Neural crest cell (in vitro differentiated cells): ENCODE measurements around the gene SARDH. TPM values are rescaled to one million over a fixed set of nuclear protein-coding genes. Genes with fewer than 3 reads are reported as not detected.

Experiments
- DNase-seq: peaks from one replicate; pipeline ENCODE4 v3.0.0; 2021; ENCODE audit warnings: low read depth, mixed read lengths, low spot score
- H3K27ac Mint-ChIP-seq: one replicate; pipeline ENCODE4 v1.8.0; 2021; ENCODE audit warnings: mild to moderate bottlenecking, mixed read lengths; ENCODE audit not compliant: unreplicated experiment
- H3K27me3 Mint-ChIP-seq: 2 replicates; pipeline ENCODE4 v1.8.0; 2021; ENCODE audit warnings: low read depth, mild to moderate bottlenecking, mixed read lengths
- H3K36me3 Mint-ChIP-seq: 2 replicates; pipeline ENCODE4 v1.8.0; 2021; ENCODE audit warnings: low read depth, mild to moderate bottlenecking, mixed read lengths
- H3K4me1 Mint-ChIP-seq: 2 replicates; pipeline ENCODE4 v1.8.0; 2021; ENCODE audit warnings: mixed read lengths
- H3K4me3 Mint-ChIP-seq: one replicate; pipeline ENCODE4 v1.8.0; 2021; ENCODE audit warnings: mild to moderate bottlenecking, mixed read lengths
- H3K9me3 Mint-ChIP-seq: 2 replicates; pipeline ENCODE4 v1.8.0; 2021; ENCODE audit warnings: mixed read lengths
- CTCF ChIP-seq: fragments of 200-600 bp; sonication (generic); conservative IDR thresholded peaks from 2 replicates; pipeline ENCODE4 v1.5.0; 2021; ENCODE audit warnings: antibody characterized with exemption, mild to moderate bottlenecking
- total RNA-seq: library from RNA; stranded (reverse); gene quantifications from 2 replicates; pipeline ENCODE4 v1.2.1, GENCODE V29; 2021

SARDH gene
- total RNA-seq, 1 donor from 2014 or later, result 4.5 TPM

GRCh38 chr9:133705576-133705975 is 32.6 kb downstream of the SARDH start:
- Mint-ChIP-seq H3K27me3 (no peaks in the 10 kb centered on the region), H3K9me3 (no peaks in the 10 kb centered on the region), H3K36me3 (no peaks in the 10 kb centered on the region), H3K4me1 (no peaks in the 10 kb centered on the region), H3K27ac (no peak overlapping the region), H3K4me3 (no peak overlapping the region)
- DNase-seq, result no peak
- TF ChIP-seq CTCF, result no peak

- TF ChIP-seq CTCF, result no peak
- DNase-seq, result no peak
- H3K27ac Mint-ChIP-seq, result no peak overlapping the region
Measured at GRCh38 chr9:133704711-133705181, 33.4 kb downstream of the SARDH start.

GRCh38 chr9:133703591-133704399 is 34.4 kb downstream of the SARDH start:
- no peak overlapping the region for H3K4me3 Mint-ChIP-seq
- DNase-seq, result no peak
- H3K36me3 Mint-ChIP-seq, result no peaks in the 10 kb centered on the region
- H3K9me3 Mint-ChIP-seq, result no peaks in the 10 kb centered on the region
- TF ChIP-seq CTCF, result no peak
- no peaks in the 10 kb centered on the region for H3K4me1 Mint-ChIP-seq
- no peaks in the 10 kb centered on the region for H3K27me3 Mint-ChIP-seq
- H3K27ac Mint-ChIP-seq, result no peak overlapping the region

More at GRCh38 chr9:133704711-133705181, 33.4 kb downstream of the SARDH start:
- Mint-ChIP-seq H3K36me3 (no peaks in the 10 kb centered on the region), H3K27me3 (no peaks in the 10 kb centered on the region), H3K9me3 (no peaks in the 10 kb centered on the region), H3K4me1 (no peaks in the 10 kb centered on the region), H3K4me3 (no peak overlapping the region)

- no peak for DNase-seq
- no peak overlapping the region for H3K27ac Mint-ChIP-seq
- no peak for TF ChIP-seq CTCF
- no peaks in the 10 kb centered on the region for H3K9me3 Mint-ChIP-seq
- H3K4me3 Mint-ChIP-seq, result no peak overlapping the region
- no peaks in the 10 kb centered on the region for H3K4me1 Mint-ChIP-seq
- no peaks in the 10 kb centered on the region for H3K36me3 Mint-ChIP-seq
- no peaks in the 10 kb centered on the region for H3K27me3 Mint-ChIP-seq
Measured at GRCh38 chr9:133702798-133703590, 35.2 kb downstream of the SARDH start.

- no peaks in the 10 kb centered on the region for H3K9me3 Mint-ChIP-seq
- no peaks in the 10 kb centered on the region for H3K27me3 Mint-ChIP-seq
- no peak for DNase-seq
- H3K4me3 Mint-ChIP-seq, result no peak overlapping the region
- H3K27ac Mint-ChIP-seq, result no peak overlapping the region
- H3K36me3 Mint-ChIP-seq, result no peaks in the 10 kb centered on the region
- TF ChIP-seq CTCF, result no peak
- H3K4me1 Mint-ChIP-seq, result no peaks in the 10 kb centered on the region
Measured at GRCh38 chr9:133701981-133702797, 36.0 kb downstream of the SARDH start.
